GM23338 (cell line): ENCODE measurements around the gene MTRR. TPM values are rescaled to one million over a fixed set of nuclear protein-coding genes. Genes with fewer than 3 reads are reported as not detected.

ENCODE experiments used
- ATAC-seq: fragments of 200-7000 bp; cut with Tn5 transposase; 3 replicates; pipeline ENCODE4 v1.9.1; 2020
- DNase-seq: peaks from one replicate; pipeline ENCODE4 v3.0.0-alpha.2; 2015; ENCODE audit warnings: low spot score
- H2AFZ ChIP-seq: fragments of 200-600 bp; sonication (generic); 2 replicates; pipeline ENCODE4 v1.8.0; 2016; ENCODE audit warnings: antibody characterized with exemption, mild to moderate bottlenecking, moderate library complexity
- H3F3A ChIP-seq: fragments of 200-600 bp; sonication (generic); replicated peaks from 2 replicates; pipeline ENCODE4 v1.8.0; 2017; ENCODE audit warnings: antibody characterized with exemption, mixed run types, low read depth
- H3K27ac ChIP-seq: fragments of 200-600 bp; sonication (generic); 2 replicates; pipeline ENCODE4 v1.6.1; 2016; ENCODE audit warnings: low read depth
- H3K27me3 ChIP-seq: fragments of 200-600 bp; sonication (generic); 2 replicates; pipeline ENCODE4 v1.8.0; 2016; ENCODE audit warnings: mild to moderate bottlenecking, mixed run types, moderate library complexity; ENCODE audit not compliant: insufficient read depth
- H3K36me3 ChIP-seq: fragments of 200-600 bp; sonication (generic); 2 replicates; pipeline ENCODE4 v1.8.0; 2016; ENCODE audit warnings: mild to moderate bottlenecking; ENCODE audit not compliant: insufficient read depth
- H3K4me1 ChIP-seq: fragments of 200-600 bp; sonication (generic); 2 replicates; pipeline ENCODE4 v1.8.0; 2016; ENCODE audit warnings: mild to moderate bottlenecking, moderate library complexity; ENCODE audit not compliant: insufficient read depth
- H3K4me2 ChIP-seq: fragments of 200-600 bp; sonication (generic); 2 replicates; pipeline ENCODE4 v1.7.1; 2017; ENCODE audit warnings: mixed run types
- H3K4me3 ChIP-seq: fragments of 200-600 bp; sonication (generic); 2 replicates; pipeline ENCODE4 v1.6.1; 2016; ENCODE audit warnings: mixed run types
- H3K79me2 ChIP-seq: fragments of 200-600 bp; sonication (generic); replicated peaks from 2 replicates; pipeline ENCODE4 v1.8.0; 2017; ENCODE audit warnings: mild to moderate bottlenecking; ENCODE audit not compliant: insufficient read depth
- H3K9me2 ChIP-seq: fragments of 200-600 bp; sonication (generic); 2 replicates; pipeline ENCODE4 v1.8.0; 2017; ENCODE audit not compliant: insufficient read depth
- H4K20me1 ChIP-seq: fragments of 200-600 bp; sonication (generic); replicated peaks from 2 replicates; pipeline ENCODE4 v1.8.0; 2017; ENCODE audit warnings: mild to moderate bottlenecking; ENCODE audit not compliant: insufficient read depth
- H3K27ac Mint-ChIP-seq: 2 replicates; pipeline ENCODE4 v1.8.0; 2020; ENCODE audit warnings: inconsistent platforms, mild to moderate bottlenecking, moderate library complexity, mixed read lengths
- H3K27me3 Mint-ChIP-seq: 3 replicates; pipeline ENCODE4 v1.8.0; 2022; ENCODE audit warnings: low read depth, mild to moderate bottlenecking, moderate library complexity, mixed read lengths, inconsistent platforms; ENCODE audit not compliant: insufficient read depth, poor library complexity
- H3K36me3 Mint-ChIP-seq: 3 replicates; pipeline ENCODE4 v1.8.0; 2021; ENCODE audit warnings: low read depth, mild to moderate bottlenecking, inconsistent platforms, moderate library complexity, mixed read lengths
- H3K4me1 Mint-ChIP-seq: 3 replicates; pipeline ENCODE4 v1.8.0; 2020; ENCODE audit warnings: mild to moderate bottlenecking, inconsistent platforms, mixed read lengths
- H3K4me3 Mint-ChIP-seq: 3 replicates; pipeline ENCODE4 v1.8.0; 2021; ENCODE audit warnings: moderate library complexity, mild to moderate bottlenecking, inconsistent platforms, mixed read lengths
- H3K9me3 Mint-ChIP-seq: 3 replicates; pipeline ENCODE4 v1.8.0; 2020; ENCODE audit warnings: moderate library complexity, mild to moderate bottlenecking, inconsistent platforms, mixed read lengths
- CREB1 ChIP-seq: fragments of 250-450 bp; sonication (Bioruptor Pico); IDR thresholded peaks from 2 replicates; pipeline ENCODE4 v1.5.0; 2020; ENCODE audit warnings: low read depth, mild to moderate bottlenecking, moderate library complexity
- CTCF ChIP-seq, 2 experiments: fragments of 200-600 bp in 1 of 2; sonication (generic) in 1 of 2; conservative IDR thresholded peaks; 2 replicates each; pipeline versions ENCODE4 v1.5.1 to v1.6.1; 2016 to 2017; ENCODE audit warnings: antibody characterized with exemption in 2 of 2, low read depth in 2 of 2, mild to moderate bottlenecking in 2 of 2, moderate library complexity in 1 of 2
- ETS1 ChIP-seq: IDR thresholded peaks from 2 replicates; pipeline ENCODE4 v1.6.1; 2016; ENCODE audit warnings: antibody characterized with exemption
- JUNB ChIP-seq: IDR thresholded peaks from one replicate; pipeline ENCODE4 v1.6.1; 2016; ENCODE audit warnings: antibody characterized with exemption; ENCODE audit not compliant: unreplicated experiment
- NANOG ChIP-seq: IDR thresholded peaks from 2 replicates; pipeline ENCODE4 v1.6.1; 2016; ENCODE audit warnings: antibody characterized with exemption, borderline replicate concordance
- POLR2AphosphoS5 ChIP-seq: IDR thresholded peaks from 2 replicates; pipeline ENCODE4 v1.6.1; 2016; ENCODE audit warnings: antibody characterized with exemption, low read depth
- STAT1 ChIP-seq: IDR thresholded peaks from one replicate; pipeline ENCODE4 v1.6.1; 2016; ENCODE audit warnings: antibody characterized with exemption; ENCODE audit not compliant: unreplicated experiment
- ZNF114 ChIP-seq: fragments of 250-450 bp; sonication (Bioruptor Pico); IDR thresholded peaks from 2 replicates; pipeline ENCODE4 v1.5.0; 2020; ENCODE audit warnings: mild to moderate bottlenecking, moderate library complexity
- ZNF331 ChIP-seq: fragments of 250-450 bp; sonication (Bioruptor Pico); IDR thresholded peaks from 2 replicates; pipeline ENCODE4 v1.5.0; 2020; ENCODE audit warnings: low read depth, mild to moderate bottlenecking, moderate library complexity
- ZNF462 ChIP-seq: fragments of 250-450 bp; sonication (Bioruptor Pico); IDR thresholded peaks from 2 replicates; pipeline ENCODE4 v1.5.0; 2020; ENCODE audit warnings: mild to moderate bottlenecking, moderate library complexity
- polyA plus RNA-seq: library from polyadenylated mRNA; unstranded; fragments of >200 nt; fragmentation: Nextera tagmentation; extraction: Ambion mirVana; gene quantifications from 2 replicates; pipeline ENCODE4 v1.2.1, GENCODE V29; 2016
- total RNA-seq: library from RNA; depleted of rRNA; stranded (reverse); fragments of >200 nt; shearing (Covaris generic); gene quantifications from 2 replicates; pipeline ENCODE4 v1.2.3, GENCODE V29; 2014

Gene MTRR
- total and polyA plus RNA-seq, 2 experiments from 2014 or later = 16.5 to 55.9 TPM

- no peak for TF ChIP-seq ZNF462 (CRISPR knock-in tag)
- no peak for TF ChIP-seq CTCF (conservative IDR thresholded peaks at IDR 0.05; ENCODE audit: low read depth in 2 of 2)
- TF ChIP-seq POLR2AphosphoS5 = no peak
These were observed 16.4 kb upstream of the MTRR start (continued) for GRCh38 chr5:7852542-7852941.

- H3K27ac Mint-ChIP-seq = no peak overlapping the region
- no peaks in the 10 kb centered on the region; the same call in 2 of the 3 replicates for H3K36me3 Mint-ChIP-seq
- H3K27me3 Mint-ChIP-seq = peaks cover 12% of the 10 kb centered on the region
- H3K4me2 ChIP-seq = no peak overlapping the region
- 0 out of 2 replicates have a peak, but pooled peaks cover 9% of the 10 kb centered on the region for H3K9me2 ChIP-seq
- peaks cover 15% of the 10 kb centered on the region for H3K27me3 ChIP-seq
- no peak overlapping the region for H3K4me3 Mint-ChIP-seq
- no peaks in the 10 kb centered on the region for H3K9me3 Mint-ChIP-seq
- H4K20me1 ChIP-seq = no peaks in the 10 kb centered on the region; the same call in 1 of the 2 replicates
- peaks cover 10% of the 10 kb centered on the region for H3K4me1 Mint-ChIP-seq
- H3K27ac ChIP-seq = no peak overlapping the region
- 0 out of 2 replicates have a peak, but pooled peaks cover 4% of the 10 kb centered on the region for H3F3A ChIP-seq
- no peaks in the 10 kb centered on the region for H3K79me2 ChIP-seq
- H3K4me3 ChIP-seq = no peak overlapping the region
- H3K4me1 ChIP-seq = peaks cover 9% of the 10 kb centered on the region; the same call in 1 of the 2 replicates
- no peak for ATAC-seq
- H3K36me3 ChIP-seq = no peaks in the 10 kb centered on the region
- no peak overlapping the region for H2AFZ ChIP-seq
- no peak for DNase-seq
- no peak for TF ChIP-seq CREB1 (CRISPR knock-in tag)
- TF ChIP-seq ZNF114 (CRISPR knock-in tag) = no peak
- no peak for TF ChIP-seq JUNB
- no peak for TF ChIP-seq POLR2AphosphoS5
- no peak for TF ChIP-seq STAT1
- TF ChIP-seq ETS1 = no peak
- TF ChIP-seq NANOG = no peak
- TF ChIP-seq CTCF (conservative IDR thresholded peaks at IDR 0.05; ENCODE audit: low read depth in 2 of 2) = no peak
- TF ChIP-seq ZNF331 (CRISPR knock-in tag) = no peak
These were observed 16.0 kb upstream of the MTRR start for GRCh38 chr5:7852988-7853387.
